Keratinocyte (primary cell): ENCODE results near the gene NFAM1. TPM values are rescaled to one million over a fixed set of nuclear protein-coding genes. Genes with fewer than 3 reads are reported as not detected.

Experiments used
- DNase-seq: peaks from one replicate; pipeline ENCODE4 v3.0.0-alpha.2; 2011; ENCODE audit warnings: low read depth, missing footprints, low spot score
- FAIRE-seq: peaks from 2 replicates; lab custom pipeline; 2011; peaks lifted over from hg19 to GRCh38; lab: Jason Lieb, UNC
- H2AFZ ChIP-seq: 2 replicates; pipeline ENCODE4 v1.6.0; 2012; ENCODE audit warnings: low read length, control low read depth, inconsistent platforms; ENCODE audit not compliant: control insufficient read depth
- H3K27ac ChIP-seq: 2 replicates; pipeline ENCODE4 v1.5.1; 2011; ENCODE audit warnings: low read length; ENCODE audit not compliant: control insufficient read depth, insufficient read depth
- H3K27me3 ChIP-seq: 3 replicates; pipeline ENCODE4 v1.6.0; 2011; ENCODE audit warnings: low read length; ENCODE audit not compliant: control insufficient read depth, insufficient read depth; ENCODE audit errors: extremely low read depth
- H3K36me3 ChIP-seq, 2 experiments: 2 replicates in 1 of 2; 3 replicates in 1 of 2; pipeline ENCODE4 v1.5.1; 2011; ENCODE audit warnings: low read length in 2 of 2, mild to moderate bottlenecking in 1 of 2; ENCODE audit not compliant: control insufficient read depth in 2 of 2, insufficient read depth in 2 of 2; ENCODE audit errors: extremely low read depth in 1 of 2
- H3K4me1 ChIP-seq: 3 replicates; pipeline ENCODE4 v1.5.1; 2011; ENCODE audit warnings: low read length; ENCODE audit not compliant: control insufficient read depth, insufficient read depth; ENCODE audit errors: extremely low read depth
- H3K4me2 ChIP-seq: 3 replicates; pipeline ENCODE4 v1.6.0; 2011; ENCODE audit warnings: low read depth, low read length; ENCODE audit not compliant: control insufficient read depth, insufficient read depth; ENCODE audit errors: extremely low read depth
- H3K4me3 ChIP-seq, 3 experiments: fragments of 200-600 bp in 1 of 3; sonication (generic) in 1 of 3; 2 replicates in 2 of 3; 3 replicates in 1 of 3; pipeline ENCODE4 v1.5.1; 2011 to 2016; ENCODE audit warnings: low read length in 3 of 3, mild to moderate bottlenecking in 3 of 3, control low read depth in 2 of 3, inconsistent platforms in 1 of 3, low read depth in 1 of 3, mixed read lengths in 1 of 3, mixed run types in 1 of 3, moderate library complexity in 1 of 3; ENCODE audit not compliant: control insufficient read depth in 2 of 3, insufficient read depth in 2 of 3; ENCODE audit errors: extremely low read depth in 1 of 3
- H3K79me2 ChIP-seq: 2 replicates; pipeline ENCODE4 v1.6.0; 2012; ENCODE audit warnings: low read length; ENCODE audit not compliant: control insufficient read depth, insufficient read depth
- H3K9ac ChIP-seq: 3 replicates; pipeline ENCODE4 v1.6.0; 2011; ENCODE audit warnings: low read length; ENCODE audit not compliant: control insufficient read depth, insufficient read depth; ENCODE audit errors: extremely low read depth
- H3K9me1 ChIP-seq: 3 replicates; pipeline ENCODE4 v1.6.0; 2011; ENCODE audit warnings: low read length; ENCODE audit not compliant: control insufficient read depth, insufficient read depth; ENCODE audit errors: extremely low read depth
- H3K9me3 ChIP-seq: 2 replicates; pipeline ENCODE4 v1.5.1; 2012; ENCODE audit warnings: low read depth, low read length; ENCODE audit not compliant: control insufficient read depth
- H4K20me1 ChIP-seq: 3 replicates; pipeline ENCODE4 v1.6.0; 2011; ENCODE audit warnings: low read length; ENCODE audit not compliant: control insufficient read depth, insufficient read depth; ENCODE audit errors: extremely low read depth
- CTCF ChIP-seq, 3 experiments: IDR thresholded peaks in 1 of 3; conservative IDR thresholded peaks in 1 of 3; optimal IDR thresholded peaks in 1 of 3; 2 replicates in 2 of 3; 3 replicates in 1 of 3; pipeline versions ENCODE3 to v1.5.1; 2011; ENCODE audit warnings: low read length in 3 of 3, mild to moderate bottlenecking in 3 of 3, moderate library complexity in 2 of 3, control low read depth in 1 of 3, inconsistent platforms in 1 of 3; ENCODE audit not compliant: insufficient read depth in 2 of 3; ENCODE audit errors: extremely low read depth in 1 of 3
- EZH2 ChIP-seq: IDR thresholded peaks from one replicate; pipeline ENCODE4 v1.6.1; 2012; ENCODE audit warnings: inconsistent platforms, mild to moderate bottlenecking, low read length, moderate library complexity
- dilution Hi-C: fragments of 300-500 bp; cut with MboI; formaldehyde crosslinking; loops from one replicate; pipeline ENCODE4 v1.7.0; 2020; ENCODE audit warnings: low sequenced_read_pairs; ENCODE audit not compliant: extremely low pct_ligation_motif_present
- polyA plus RNA-seq, 5 experiments: library from polyadenylated mRNA; depleted of rRNA in 3 of 5; stranded (reverse) in 3 of 5; stranded (forward) in 1 of 5; unstranded in 1 of 5; fragments of >200 nt; gene quantifications; 1 replicate in 1 of 5; 2 replicates in 3 of 5; 3 replicates in 1 of 5; pipeline versions ENCODE4 v1.2.1 to v1.2.3, GENCODE V29; 2011 to 2012; ENCODE audit warnings: missing spikeins in 2 of 5, low read depth in 1 of 5, low replicate concordance in 1 of 5

The NFAM1 gene
- polyA plus RNA-seq, 1 donor (not counting 4 experiments of a cell fraction or from before 2014, with no cell fraction given) = not detected

- Histone ChIP-seq H3K27ac (no peak overlapping the region), H3K9me1 (no peaks in the 10 kb centered on the region), H2AFZ (no peak overlapping the region), H3K4me3 (no peak overlapping the region), H3K4me2 (no peak overlapping the region), H3K4me1 (no peaks in the 10 kb centered on the region), H3K9ac (no peak overlapping the region), H4K20me1 (no peaks in the 10 kb centered on the region), H3K36me3 (no peaks in the 10 kb centered on the region), H3K79me2 (no peaks in the 10 kb centered on the region), H3K9me3 (no peaks in the 10 kb centered on the region), H3K27me3 (peaks cover 28% of the 10 kb centered on the region)
- TF ChIP-seq EZH2 (no peak), CTCF (optimal IDR thresholded peaks at IDR 0.05 in 1 of 3, IDR thresholded peaks at IDR 0.05 in 1 of 3, conservative IDR thresholded peaks at IDR 0.05 in 1 of 3; ENCODE audit: extremely low read depth in 1 of 3, insufficient read depth in 2 of 3, low read length in 3 of 3) (no peak)
- dilution Hi-C loops = no loop called here
- no peak for FAIRE-seq
- no peak for DNase-seq
Measured at GRCh38 chr22:42336527-42337227, 95.5 kb downstream of the NFAM1 start.

GRCh38 chr22:42335839-42336378, 96.3 kb downstream of the NFAM1 start:
- H3K36me3 ChIP-seq = no peaks in the 10 kb centered on the region
- no peak overlapping the region for H3K27ac ChIP-seq
- H3K9me1 ChIP-seq = no peaks in the 10 kb centered on the region
- H3K9ac ChIP-seq = no peak overlapping the region
- H3K27me3 ChIP-seq = peaks cover 35% of the 10 kb centered on the region
- H4K20me1 ChIP-seq = no peaks in the 10 kb centered on the region
- H3K4me2 ChIP-seq = no peak overlapping the region
- TF ChIP-seq EZH2 = no peak
- no peak for TF ChIP-seq CTCF (optimal IDR thresholded peaks at IDR 0.05 in 1 of 3, IDR thresholded peaks at IDR 0.05 in 1 of 3, conservative IDR thresholded peaks at IDR 0.05 in 1 of 3; ENCODE audit: extremely low read depth in 1 of 3, insufficient read depth in 2 of 3, low read length in 3 of 3)
- dilution Hi-C loops = no loop called here
- H2AFZ ChIP-seq = no peak overlapping the region
- no peaks in the 10 kb centered on the region for H3K79me2 ChIP-seq
- no peaks in the 10 kb centered on the region for H3K9me3 ChIP-seq
- DNase-seq (no peak), FAIRE-seq (no peak)
- H3K4me3 ChIP-seq = no peak overlapping the region
- no peaks in the 10 kb centered on the region for H3K4me1 ChIP-seq
